ENCODE results near the gene ISG20L2.

ISG20L2 gene

GRCh38 chr1:156740237-156740740 is 11.7 kb upstream of the ISG20L2 start:
- peak in 1 of 2 experiments; percentile 42 for DNase-seq

GRCh38 chr1:156738916-156739315 is 10.3 kb upstream of the ISG20L2 start:
- DNase-seq = no peak

GRCh38 chr1:156738407-156738806 is 9.8 kb upstream of the ISG20L2 start:
- no peak for DNase-seq

- no peak for DNase-seq
Observed at GRCh38 chr1:156733989-156734584, 5.5 kb upstream of the ISG20L2 start.

- peak; percentile 95 to 96 for DNase-seq
Observed at GRCh38 chr1:156727926-156728598, 504 bp downstream of the ISG20L2 start, which contains the start of gene METTL25B. Gene METTL25B (plus strand): TSS chr1:156728469. CDS start chr1:156729105, 636 bp downstream.

- no peak for DNase-seq
Observed at GRCh38 chr1:156727492-156727891, 1.1 kb downstream of the ISG20L2 start.

GRCh38 chr1:156726549-156727226 is 1.9 kb downstream of the ISG20L2 start:
- peak; percentile 86 to 87 for DNase-seq

GRCh38 chr1:156725683-156726280 is 2.8 kb downstream of the ISG20L2 start:
- DNase-seq = peak; percentile 94 to 96

GRCh38 chr1:156721535-156721934 is 7.0 kb downstream of the ISG20L2 start:
- no peak for DNase-seq

- no peak for DNase-seq
Observed at GRCh38 chr1:156721131-156721530, 7.4 kb downstream of the ISG20L2 start.

- DNase-seq = no peak
Observed at GRCh38 chr1:156717351-156717750, 11.2 kb downstream of the ISG20L2 start.

GRCh38 chr1:156714830-156715229 is 13.7 kb downstream of the ISG20L2 start:
- DNase-seq = no peak

- DNase-seq = no peak
Observed at GRCh38 chr1:156712626-156713025, 15.9 kb downstream of the ISG20L2 start.

GRCh38 chr1:156711011-156711817 is 17.4 kb downstream of the ISG20L2 start:
- DNase-seq = no peak

GRCh38 chr1:156709757-156710489 is 18.6 kb downstream of the ISG20L2 start:
- peak; percentile 80 to 93 for DNase-seq

- no peak for DNase-seq
Observed at GRCh38 chr1:156709031-156709430, 19.5 kb downstream of the ISG20L2 start.

- no peak for DNase-seq
Observed at GRCh38 chr1:156708218-156708661, 20.3 kb downstream of the ISG20L2 start.

- no peak for DNase-seq
Observed at GRCh38 chr1:156707417-156708217, 20.9 kb downstream of the ISG20L2 start.

- DNase-seq = no peak
Observed at GRCh38 chr1:156706657-156707416, 21.7 kb downstream of the ISG20L2 start.
